Dedifferentiated amniotic fluid mesenchymal stem cell (primary cell): ENCODE measurements around the gene PSG1.
"Not testable (repeated sequence)": the region's sequence is repeated elsewhere in the genome, so short reads cannot be mapped to it uniquely, and the experiment has no call there.

Experiments
- DNase-seq: peaks from one replicate; pipeline ENCODE4 v3.0.0-alpha.2; 2016; ENCODE audit errors: extremely low spot score

PSG1 gene

GRCh38 chr19:42821306-42821977 is 58.1 kb downstream of the PSG1 start:
- DNase-seq = not testable (repeated sequence)

- peak; percentile 89 for DNase-seq
Observed at GRCh38 chr19:42819960-42820650, 59.4 kb downstream of the PSG1 start.

- DNase-seq = peak; percentile 31
Observed at GRCh38 chr19:42816894-42817293, 62.6 kb downstream of the PSG1 start.
